DOHH2 (cell line): ENCODE results near the gene P3H2.

Source experiments
- EZH2phosphoT487 ChIP-seq: fragments of 200-600 bp; sonication (generic); IDR thresholded peaks from 2 replicates; pipeline ENCODE4 v1.6.1; 2017; ENCODE audit warnings: borderline replicate concordance, mild to moderate bottlenecking, antibody characterized with exemption, low read length, moderate library complexity, mixed read lengths
- TF ChIP-seq, protein P1 (sequence below): fragments of 200-600 bp; sonication (generic); IDR thresholded peaks from one replicate; pipeline ENCODE4 v1.5.1; 2014; ENCODE audit warnings: antibody characterized with exemption, mild to moderate bottlenecking, low read depth, low read length; ENCODE audit not compliant: poor library complexity, severe bottlenecking

DNA sequence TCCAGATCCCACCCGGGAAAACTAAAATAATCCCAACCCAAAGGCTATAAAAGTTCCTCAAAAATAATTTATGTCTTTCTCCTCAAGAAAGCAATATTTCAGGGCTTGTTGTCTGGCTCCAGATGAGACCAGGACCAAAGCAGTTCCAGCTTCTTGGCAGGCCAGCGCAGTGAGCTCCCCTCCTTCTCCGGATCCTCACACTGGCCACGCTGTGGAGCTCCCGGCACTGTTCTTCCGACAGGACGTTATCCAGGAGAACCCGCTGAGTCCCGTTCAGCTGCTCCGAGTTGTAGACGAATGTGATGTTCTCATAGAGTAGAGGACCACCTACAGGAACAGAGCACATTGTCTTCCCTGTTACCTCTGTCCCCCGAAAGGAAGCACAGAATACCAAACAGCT lies 146.3 kb downstream of the P3H2 start:
- TF ChIP-seq, protein P1, sequence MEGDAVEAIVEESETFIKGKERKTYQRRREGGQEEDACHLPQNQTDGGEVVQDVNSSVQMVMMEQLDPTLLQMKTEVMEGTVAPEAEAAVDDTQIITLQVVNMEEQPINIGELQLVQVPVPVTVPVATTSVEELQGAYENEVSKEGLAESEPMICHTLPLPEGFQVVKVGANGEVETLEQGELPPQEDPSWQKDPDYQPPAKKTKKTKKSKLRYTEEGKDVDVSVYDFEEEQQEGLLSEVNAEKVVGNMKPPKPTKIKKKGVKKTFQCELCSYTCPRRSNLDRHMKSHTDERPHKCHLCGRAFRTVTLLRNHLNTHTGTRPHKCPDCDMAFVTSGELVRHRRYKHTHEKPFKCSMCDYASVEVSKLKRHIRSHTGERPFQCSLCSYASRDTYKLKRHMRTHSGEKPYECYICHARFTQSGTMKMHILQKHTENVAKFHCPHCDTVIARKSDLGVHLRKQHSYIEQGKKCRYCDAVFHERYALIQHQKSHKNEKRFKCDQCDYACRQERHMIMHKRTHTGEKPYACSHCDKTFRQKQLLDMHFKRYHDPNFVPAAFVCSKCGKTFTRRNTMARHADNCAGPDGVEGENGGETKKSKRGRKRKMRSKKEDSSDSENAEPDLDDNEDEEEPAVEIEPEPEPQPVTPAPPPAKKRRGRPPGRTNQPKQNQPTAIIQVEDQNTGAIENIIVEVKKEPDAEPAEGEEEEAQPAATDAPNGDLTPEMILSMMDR = no peak
- TF ChIP-seq EZH2phosphoT487 = no peak
